Endothelial cell of umbilical vein (primary cell): ENCODE results near the gene LMF1. TPM values are rescaled to one million over a fixed set of nuclear protein-coding genes. Genes with fewer than 3 reads are reported as not detected.

ENCODE experiments used
- BruUV-seq: library from RNA; stranded (reverse); fragments of 400-500 nt; replicated peaks from 2 replicates; lab custom pipeline; 2021; lab: Mats Ljungman, UMichigan
- CTCF ChIA-PET: fragments of 300-600, 350-600 bp; sonication (Branson Sonifier 250); formaldehyde crosslinking; loops from one replicate; lab custom pipeline; 2021; ENCODE audit warnings: antibody characterized with exemption, inconsistent platforms; lab: Charles Lee
- POLR2A ChIA-PET: fragments of 300-600, 350-600 bp; sonication (Branson Sonifier 250); formaldehyde crosslinking; loops from one replicate; lab custom pipeline; 2021; ENCODE audit warnings: antibody characterized with exemption, inconsistent platforms; lab: Charles Lee
- DNase-seq: peaks from one replicate; pipeline ENCODE4 v3.0.0-alpha.2; 2011; ENCODE audit warnings: low read depth, low spot score
- FAIRE-seq: peaks from 2 replicates; lab custom pipeline; 2011; peaks lifted over from hg19 to GRCh38; lab: Jason Lieb, UNC
- H2AFZ ChIP-seq: 2 replicates; pipeline ENCODE4 v1.6.0; 2012; ENCODE audit warnings: low read depth, low read length, control low read depth, inconsistent platforms
- H3K27ac ChIP-seq: 2 replicates; pipeline ENCODE4 v1.5.1; 2011; ENCODE audit warnings: low read depth, mild to moderate bottlenecking, control low read depth, low read length, moderate library complexity; ENCODE audit not compliant: insufficient read depth
- H3K27me3 ChIP-seq, 2 experiments: 2 replicates each; pipeline versions ENCODE4 v1.6.0 to v1.6.1; 2011; ENCODE audit warnings: low read length in 2 of 2, mixed read lengths in 1 of 2; ENCODE audit not compliant: control insufficient read depth in 2 of 2, insufficient read depth in 2 of 2
- H3K36me3 ChIP-seq, 2 experiments: 2 replicates in 1 of 2; 3 replicates in 1 of 2; pipeline ENCODE4 v1.5.1; 2011; ENCODE audit warnings: low read length in 2 of 2, mild to moderate bottlenecking in 1 of 2, moderate library complexity in 1 of 2; ENCODE audit not compliant: control insufficient read depth in 2 of 2, insufficient read depth in 2 of 2; ENCODE audit errors: extremely low read depth in 1 of 2
- H3K4me1 ChIP-seq: 3 replicates; pipeline ENCODE4 v1.5.1; 2011; ENCODE audit warnings: mild to moderate bottlenecking, low read length; ENCODE audit not compliant: control insufficient read depth, insufficient read depth; ENCODE audit errors: extremely low read depth
- H3K4me2 ChIP-seq: 2 replicates; pipeline ENCODE4 v1.6.1; 2011; ENCODE audit warnings: low read length, control low read depth, mixed read lengths; ENCODE audit not compliant: insufficient read depth
- H3K4me3 ChIP-seq, 3 experiments: fragments of 200-600 bp in 1 of 3; sonication (generic), shearing (Covaris generic) in 1 of 3; replicated peaks in 1 of 3; 2 replicates each; pipeline ENCODE4 v1.5.1; 2011 to 2016; ENCODE audit warnings: control low read depth in 3 of 3, low read length in 3 of 3, mild to moderate bottlenecking in 2 of 3, inconsistent platforms in 1 of 3, low read depth in 1 of 3, moderate library complexity in 1 of 3; ENCODE audit not compliant: insufficient read depth in 1 of 3
- H3K79me2 ChIP-seq: 2 replicates; pipeline ENCODE4 v1.6.0; 2012; ENCODE audit warnings: low read length, inconsistent platforms; ENCODE audit not compliant: control insufficient read depth, insufficient read depth
- H3K9ac ChIP-seq: replicated peaks from 2 replicates; pipeline ENCODE3; 2011; ENCODE audit warnings: low read length, control low read depth; ENCODE audit not compliant: insufficient read depth; ENCODE audit errors: extremely low read depth
- H3K9me1 ChIP-seq: replicated peaks from 3 replicates; pipeline ENCODE4 v1.6.0; 2011; ENCODE audit warnings: mild to moderate bottlenecking, low read length; ENCODE audit not compliant: control insufficient read depth, insufficient read depth; ENCODE audit errors: extremely low read depth
- H3K9me3 ChIP-seq: replicated peaks from 2 replicates; pipeline ENCODE4 v1.5.1; 2012; ENCODE audit warnings: low read length, inconsistent platforms; ENCODE audit not compliant: control insufficient read depth, insufficient read depth
- H4K20me1 ChIP-seq: replicated peaks from 2 replicates; pipeline ENCODE3; 2011; ENCODE audit warnings: mild to moderate bottlenecking, low read length; ENCODE audit not compliant: control insufficient read depth, insufficient read depth; ENCODE audit errors: extremely low read depth
- EZH2 ChIP-seq: IDR thresholded peaks from 2 replicates; pipeline ENCODE4 v1.6.1; 2012; ENCODE audit warnings: borderline replicate concordance, low read depth, mild to moderate bottlenecking, moderate library complexity, low read length, inconsistent platforms; ENCODE audit not compliant: severe bottlenecking
- FOS ChIP-seq: IDR thresholded peaks from 2 replicates; pipeline ENCODE4 v1.6.1; 2011; ENCODE audit warnings: mild to moderate bottlenecking, low read length, moderate library complexity, borderline replicate concordance; ENCODE audit not compliant: insufficient read depth
- JUN ChIP-seq: IDR thresholded peaks from 2 replicates; pipeline ENCODE4 v1.6.1; 2011; ENCODE audit warnings: borderline replicate concordance, low read depth; ENCODE audit not compliant: insufficient read length, insufficient read depth
- POLR2AphosphoS5 ChIP-seq: IDR thresholded peaks from 2 replicates; pipeline ENCODE4 v1.6.1; 2012; ENCODE audit warnings: low read depth, mild to moderate bottlenecking, control low read depth, low read length, moderate library complexity; ENCODE audit not compliant: insufficient read depth
- dilution Hi-C: fragments of 300-500 bp; cut with MboI; formaldehyde crosslinking; loops from one replicate; pipeline ENCODE4 v1.15.0; 2019; ENCODE audit warnings: low sequenced_read_pairs; ENCODE audit not compliant: extremely low pct_ligation_motif_present
- intact Hi-C: fragments of 100-400 bp; cut with micrococcal nuclease; formaldehyde crosslinking; loops from one replicate; pipeline ENCODE4 v1.10.0; 2022
- polyA plus RNA-seq, 4 experiments: library from polyadenylated mRNA; depleted of rRNA in 3 of 4; stranded (reverse) in 3 of 4; unstranded in 1 of 4; fragments of >200 nt; gene quantifications; 2 replicates each; pipeline versions ENCODE4 v1.2.1 to v1.2.3, GENCODE V29; 2011 to 2012; ENCODE audit warnings: missing spikeins in 1 of 4
- total RNA-seq: library from RNA; stranded (reverse); gene quantifications from 2 replicates; pipeline ENCODE4 v1.2.3, GENCODE V29; 2021
- TF ChIP-seq, protein P1 (sequence below), 2 donors: IDR thresholded peaks; 1 replicate in 1 of 2; 2 replicates in 1 of 2; pipeline ENCODE4 v1.5.1; 2011; ENCODE audit warnings: low read length in 2 of 2, mild to moderate bottlenecking in 2 of 2, moderate library complexity in 2 of 2, control low read depth in 1 of 2, inconsistent platforms in 1 of 2, low read depth in 1 of 2; ENCODE audit not compliant: insufficient read depth in 1 of 2; ENCODE audit errors: extremely low read depth in 1 of 2

The LMF1 gene
- total and polyA plus RNA-seq, 2 donors (not counting 3 experiments of a cell fraction or from before 2014, with no cell fraction given) = 17.8 TPM

DNA sequence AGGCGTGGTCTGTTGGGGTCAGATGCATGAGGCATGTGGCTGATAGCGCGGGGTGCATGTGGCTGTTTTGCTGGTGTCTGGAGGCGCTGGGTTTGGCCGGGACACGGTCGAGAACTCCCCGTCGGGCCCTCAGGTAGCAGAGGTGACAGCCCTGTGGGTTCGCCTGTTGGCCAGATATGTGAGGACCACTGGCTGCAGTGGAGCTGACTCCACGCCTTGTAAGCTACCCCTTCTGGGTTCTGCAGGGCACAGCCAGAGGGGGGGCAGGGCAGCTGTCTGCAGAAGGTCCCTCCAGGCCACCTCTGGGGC is 49.3 kb upstream of the LMF1 start:
- Histone ChIP-seq H3K9me1 (no peaks in the 10 kb centered on the region), H3K27me3 (no peaks in the 10 kb centered on the region), H3K9ac (no peak overlapping the region), H3K9me3 (no peaks in the 10 kb centered on the region), H3K4me3 (no peak overlapping the region), H3K4me1 (no peaks in the 10 kb centered on the region), H2AFZ (no peak overlapping the region), H4K20me1 (no peaks in the 10 kb centered on the region), H3K36me3 (no peaks in the 10 kb centered on the region), H3K4me2 (no peak overlapping the region), H3K79me2 (no peaks in the 10 kb centered on the region), H3K27ac (no peak overlapping the region)
- dilution Hi-C loops (no loop called here), intact Hi-C loops (no loop called here)
- FAIRE-seq = no peak
- no TSS peak for BruUV-seq
- ChIA-PET POLR2A (no interaction called here), CTCF (no interaction called here)
- no peak for TF ChIP-seq JUN
- no peak for TF ChIP-seq EZH2
- no peak for TF ChIP-seq FOS
- TF ChIP-seq POLR2AphosphoS5 = no peak
- DNase-seq = no peak

DNA sequence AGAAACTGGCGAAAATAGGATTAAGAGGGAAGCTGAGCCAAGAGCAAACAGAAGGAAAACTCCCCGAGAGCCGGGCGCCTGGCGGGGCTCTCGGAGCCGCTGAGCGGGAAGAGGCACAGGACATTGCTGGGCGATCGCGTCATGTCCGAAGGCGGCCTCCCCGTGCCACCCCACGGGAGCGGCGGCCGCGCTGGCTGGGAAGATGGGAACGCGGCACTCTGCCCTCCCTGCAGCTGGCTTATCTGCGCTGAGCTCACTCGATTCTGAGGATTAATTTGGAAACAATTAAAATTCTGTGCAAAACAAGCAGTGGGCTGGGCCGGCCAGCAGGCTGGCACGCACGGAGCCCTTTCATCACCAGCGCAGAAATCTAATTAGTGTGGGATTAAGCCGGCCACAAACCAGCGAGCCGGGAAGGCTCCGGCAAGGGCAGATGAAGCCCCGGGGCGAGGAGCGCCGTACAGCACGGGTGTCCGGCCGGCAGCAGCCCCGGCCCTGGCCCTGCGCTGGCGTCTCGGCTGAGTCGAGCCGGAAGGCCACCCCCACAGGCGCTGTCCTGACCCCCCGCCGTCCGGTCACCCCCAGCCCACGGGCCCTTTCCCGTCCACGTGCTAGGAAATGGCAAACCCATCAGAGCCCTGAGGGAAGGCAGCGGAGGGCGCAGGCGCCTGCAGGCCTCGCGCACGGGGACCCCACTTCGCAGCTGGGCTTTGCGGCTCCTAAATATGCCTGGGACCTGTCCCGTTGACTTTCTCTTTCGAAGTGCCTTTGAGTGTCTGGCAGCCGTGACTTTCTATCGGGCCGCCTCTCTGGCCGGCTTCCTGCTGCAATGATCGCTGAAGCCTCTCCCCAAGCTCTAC is 48.7 kb upstream of the LMF1 start:
- Histone ChIP-seq H3K9ac (no peak overlapping the region), H2AFZ (no peak overlapping the region)
- intact Hi-C loops = no loop called here

More for the DNA sequence above, 48.7 kb upstream of the LMF1 start:
- Histone ChIP-seq H3K4me2 (no peak overlapping the region), H3K4me3 (no peak overlapping the region), H3K36me3 (no peaks in the 10 kb centered on the region), H3K27me3 (no peaks in the 10 kb centered on the region), H3K9me1 (no peaks in the 10 kb centered on the region), H3K9me3 (no peaks in the 10 kb centered on the region), H4K20me1 (no peaks in the 10 kb centered on the region), H3K4me1 (no peaks in the 10 kb centered on the region), H3K27ac (no peak overlapping the region), H3K79me2 (no peaks in the 10 kb centered on the region)
- BruUV-seq = no TSS peak
- dilution Hi-C loops = no loop called here
- DNase-seq = no peak
- TF ChIP-seq, protein P1, sequence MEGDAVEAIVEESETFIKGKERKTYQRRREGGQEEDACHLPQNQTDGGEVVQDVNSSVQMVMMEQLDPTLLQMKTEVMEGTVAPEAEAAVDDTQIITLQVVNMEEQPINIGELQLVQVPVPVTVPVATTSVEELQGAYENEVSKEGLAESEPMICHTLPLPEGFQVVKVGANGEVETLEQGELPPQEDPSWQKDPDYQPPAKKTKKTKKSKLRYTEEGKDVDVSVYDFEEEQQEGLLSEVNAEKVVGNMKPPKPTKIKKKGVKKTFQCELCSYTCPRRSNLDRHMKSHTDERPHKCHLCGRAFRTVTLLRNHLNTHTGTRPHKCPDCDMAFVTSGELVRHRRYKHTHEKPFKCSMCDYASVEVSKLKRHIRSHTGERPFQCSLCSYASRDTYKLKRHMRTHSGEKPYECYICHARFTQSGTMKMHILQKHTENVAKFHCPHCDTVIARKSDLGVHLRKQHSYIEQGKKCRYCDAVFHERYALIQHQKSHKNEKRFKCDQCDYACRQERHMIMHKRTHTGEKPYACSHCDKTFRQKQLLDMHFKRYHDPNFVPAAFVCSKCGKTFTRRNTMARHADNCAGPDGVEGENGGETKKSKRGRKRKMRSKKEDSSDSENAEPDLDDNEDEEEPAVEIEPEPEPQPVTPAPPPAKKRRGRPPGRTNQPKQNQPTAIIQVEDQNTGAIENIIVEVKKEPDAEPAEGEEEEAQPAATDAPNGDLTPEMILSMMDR (IDR thresholded peaks at IDR 0.05; ENCODE audit: extremely low read depth in 1 of 2, insufficient read depth in 1 of 2, low read depth in 1 of 2, low read length in 2 of 2) = no peak
- CTCF ChIA-PET = interaction anchor here (0.5 kb wide), 1 partner anchor 38 kb away, joined by 3 read pairs; the partner anchor contains the start of gene SOX8
- POLR2A ChIA-PET = no interaction called here
- FAIRE-seq = no peak
